ENCODE data around the gene TCF4.

GRCh38 chr18:55466789-55467188 is 121.2 kb downstream of the TCF4 start:
- TF ChIP-seq CTCF (IDR thresholded peaks at IDR 0.05) (no peak), SIN3A (IDR thresholded peaks at IDR 0.05; ENCODE audit: borderline replicate concordance, insufficient read depth, low read depth, low read length) (no peak), TCF7L2 (IDR thresholded peaks at IDR 0.05; ENCODE audit: low read depth, low read length) (no peak), POLR2AphosphoS5 (IDR thresholded peaks at IDR 0.05; ENCODE audit: low read depth, low read length) (no peak), REST (IDR thresholded peaks at IDR 0.05; ENCODE audit: insufficient read depth in 1 of 2, low read depth in 2 of 2, low read length in 1 of 2) (no peak)

Measured in Panc1 (cell line).